Measurements from ENCODE around the gene SP2. TPM values are rescaled to one million over a fixed set of nuclear protein-coding genes. Genes with fewer than 3 reads are reported as not detected.
A peak's percentile ranks its signal among the peaks of the same experiment; 100 is the strongest.

SP2 gene
- total and polyA plus RNA-seq, 2 donors (not counting 1 experiment from before 2014, with no cell fraction given): 25.4 to 32.5 TPM

- TF ChIP-seq EZH2 (IDR thresholded peaks at IDR 0.05; ENCODE audit: borderline replicate concordance, insufficient read depth, low read depth, low read length, poor library complexity, severe bottlenecking): no peak
- no peak for TF ChIP-seq CTCF (IDR thresholded peaks at IDR 0.05)
- Histone ChIP-seq H3K36me3 (replicated peaks in 1 of 2; ENCODE audit: control extremely low read depth in 1 of 2, control insufficient read depth in 1 of 2, extremely low read depth in 1 of 2, insufficient read depth in 2 of 2, low read length in 1 of 2) (peaks cover 0 to 7% of the 10 kb centered on the region in 2 experiments), H3K27me3 (replicated peaks in 1 of 4; ENCODE audit: control extremely low read depth in 1 of 4, control insufficient read depth in 3 of 4, insufficient read depth in 4 of 4, low read length in 3 of 4) (no peaks in the 10 kb centered on the region), H3K4me3 (ENCODE audit: control extremely low read depth in 1 of 5, extremely low read depth in 1 of 5, insufficient read depth in 1 of 5, low read depth in 2 of 5, low read length in 4 of 5) (peak overlapping the region; percentile 49 to 97 (median 90)), H3K4me2 (replicated peaks; ENCODE audit: low read depth, low read length, poor library complexity, severe bottlenecking) (peak overlapping the region; percentile 81), H2AFZ (ENCODE audit: insufficient read depth, low read depth, low read length, poor library complexity, severe bottlenecking) (peak overlapping the region; percentile 79), H3K79me2 (ENCODE audit: control insufficient read depth, insufficient read depth, low read length) (peaks cover 51% of the 10 kb centered on the region), H3K27ac (ENCODE audit: low read length in 2 of 2) (peak overlapping the region; percentile 62 to 98), H3K9ac (ENCODE audit: low read length) (peak overlapping the region; percentile 84), H3K4me1 (ENCODE audit: control insufficient read depth in 2 of 2, insufficient read depth in 2 of 2, low read length in 2 of 2) (peaks cover 19 to 23% of the 10 kb centered on the region in 2 donors), H4K20me1 (ENCODE audit: control insufficient read depth, insufficient read depth, low read length, poor library complexity, severe bottlenecking) (peaks cover 11% of the 10 kb centered on the region), H3K9me3 (ENCODE audit: control extremely low read depth in 1 of 3, control insufficient read depth in 2 of 3, insufficient read depth in 1 of 3, low read length in 2 of 3) (no peaks in the 10 kb centered on the region)
- DNase-seq: no peak
- POLR2A ChIA-PET: interaction anchor here (0.6 to 1.9 kb wide), 18 partner anchors 9 to 1702 kb away, joined by 3 to 18 read pairs (median 6); partner anchors contain the start of genes CDK5RAP3, KANSL1, KPNB1 and LRRC46
- CTCF ChIA-PET: interaction anchor here (0.6 to 15.3 kb wide), 7 partner anchors 51 to 272 kb away, joined by 3 to 436 read pairs (median 4); partner anchors contain the start of genes CDK5RAP3, LRRC46, MRPL10 and SCRN2
- no peaks in the 10 kb centered on the region for H3K27me3 Mint-ChIP-seq
- H3K4me1 Mint-ChIP-seq: peaks cover 49% of the 10 kb centered on the region
- H3K4me3 Mint-ChIP-seq: peak overlapping the region; percentile 96
- intact Hi-C loops (cut with micrococcal nuclease): loop anchor here (1.0 kb wide), 2 partner anchors 64 to 153 kb away; partner anchors contain the start of genes LRRC46, MRPL10 and NFE2L1
- ATAC-seq (ENCODE audit: low read depth): no peak
- H3K9me3 Mint-ChIP-seq (ENCODE audit: insufficient read depth): no peaks in the 10 kb centered on the region
- 0% methylated on average over 13 of the region's 25 CpGs for WGBS (ENCODE audit: insufficient coverage)
- H3K27ac Mint-ChIP-seq: peak overlapping the region; percentile 100
Observed at GRCh38 chr17:47895347-47895855, 635 bp upstream of the SP2 start.

Data from B cell (primary cell).